ENCODE results near the gene METRN.
"Not testable (repeated sequence)": the region's sequence is repeated elsewhere in the genome, so short reads cannot be mapped to it uniquely, and the experiment has no call there.

The METRN gene

GRCh38 chr16:739560-740458 lies 24.9 kb downstream of the METRN start:
- H3K4me1 Mint-ChIP-seq: peaks cover 30% of the 10 kb centered on the region
- peaks cover 51% of the 10 kb centered on the region for H3K36me3 Mint-ChIP-seq
- DNase-seq (ENCODE audit: low spot score in 2 of 2) (no peak), ATAC-seq (no peak)
- peak overlapping the region; percentile 72 for H3K4me3 Mint-ChIP-seq
- peak overlapping the region; percentile 17 for H3K27ac Mint-ChIP-seq
- H3K9me3 Mint-ChIP-seq: no peaks in the 10 kb centered on the region

GRCh38 chr16:740459-740763 lies 25.5 kb downstream of the METRN start:
- H3K9me3 Mint-ChIP-seq: no peaks in the 10 kb centered on the region
- DNase-seq (ENCODE audit: low spot score in 2 of 2): peak in 1 of 2 donors; percentile 58
- peak overlapping the region; percentile 72 for H3K4me3 Mint-ChIP-seq
- peaks cover 25% of the 10 kb centered on the region for H3K4me1 Mint-ChIP-seq
- H3K27ac Mint-ChIP-seq: peak overlapping the region; percentile 17
- ATAC-seq: no peak
- peaks cover 45% of the 10 kb centered on the region for H3K36me3 Mint-ChIP-seq

GRCh38 chr16:740764-741505 lies 26.0 kb downstream of the METRN start, which contains the start of gene CIAO3:
Gene CIAO3 (minus strand): TSS chr16:740997. CDS start chr16:740985, 12 bp downstream.
- Mint-ChIP-seq H3K27ac (peak within 1 kb of the TSS; percentile 17), H3K4me3 (peak within 1 kb of the TSS; percentile 72), H3K36me3 (peaks cover 40% of the 10 kb centered on the region), H3K4me1 (peaks cover 20% of the 10 kb centered on the region), H3K9me3 (no peaks in the 10 kb centered on the region)
- DNase-seq (ENCODE audit: low spot score in 2 of 2) (peak; percentile 98 to 100), ATAC-seq (peak; percentile 80)

- peaks cover 13% of the 10 kb centered on the region for H3K4me1 Mint-ChIP-seq
- DNase-seq (ENCODE audit: low spot score in 2 of 2) (no peak), ATAC-seq (no peak)
- no peak overlapping the region for H3K27ac Mint-ChIP-seq
- peaks cover 28% of the 10 kb centered on the region for H3K36me3 Mint-ChIP-seq
- H3K9me3 Mint-ChIP-seq: no peaks in the 10 kb centered on the region
- peak overlapping the region; percentile 72 for H3K4me3 Mint-ChIP-seq
These were observed 27.2 kb downstream of the METRN start for GRCh38 chr16:741986-742629.

GRCh38 chr16:742894-743293 lies 28.0 kb downstream of the METRN start:
- not testable (repeated sequence) for ATAC-seq; H3K9me3 Mint-ChIP-seq; H3K27ac Mint-ChIP-seq; H3K4me3 Mint-ChIP-seq; DNase-seq (ENCODE audit: low spot score in 2 of 2)
- H3K36me3 Mint-ChIP-seq: peaks cover 21% of the 10 kb centered on the region
- H3K4me1 Mint-ChIP-seq: peaks cover 13% of the 10 kb centered on the region

- ATAC-seq (no peak), DNase-seq (ENCODE audit: low spot score in 2 of 2) (no peak)
- H3K4me3 Mint-ChIP-seq: no peak overlapping the region
- H3K4me1 Mint-ChIP-seq: peaks cover 13% of the 10 kb centered on the region
- peaks cover 10% of the 10 kb centered on the region for H3K36me3 Mint-ChIP-seq
- H3K27ac Mint-ChIP-seq: no peak overlapping the region
- H3K9me3 Mint-ChIP-seq: no peaks in the 10 kb centered on the region
These were observed 29.0 kb downstream of the METRN start for GRCh38 chr16:743794-744500.

- DNase-seq (ENCODE audit: low spot score in 2 of 2): no peak
These were observed 30.8 kb downstream of the METRN start for GRCh38 chr16:745739-746138.

GRCh38 chr16:746637-747036 lies 31.7 kb downstream of the METRN start:
- no peak for ATAC-seq
- Mint-ChIP-seq H3K27ac (no peak overlapping the region), H3K36me3 (no peaks in the 10 kb centered on the region), H3K4me1 (no peaks in the 10 kb centered on the region), H3K9me3 (no peaks in the 10 kb centered on the region), H3K4me3 (no peak overlapping the region)
- no peak for DNase-seq (ENCODE audit: low spot score in 2 of 2)

More at GRCh38 chr16:745739-746138, 30.8 kb downstream of the METRN start:
- Mint-ChIP-seq H3K4me1 (no peaks in the 10 kb centered on the region), H3K27ac (no peak overlapping the region), H3K36me3 (peaks cover 7% of the 10 kb centered on the region), H3K9me3 (no peaks in the 10 kb centered on the region), H3K4me3 (no peak overlapping the region)
- no peak for ATAC-seq

- no peak overlapping the region for H3K27ac Mint-ChIP-seq
- ATAC-seq (no peak), DNase-seq (ENCODE audit: low spot score in 2 of 2) (no peak)
- no peaks in the 10 kb centered on the region for H3K4me1 Mint-ChIP-seq
- no peaks in the 10 kb centered on the region for H3K36me3 Mint-ChIP-seq
- H3K4me3 Mint-ChIP-seq: no peak overlapping the region
- no peaks in the 10 kb centered on the region for H3K9me3 Mint-ChIP-seq
These were observed 33.2 kb downstream of the METRN start for GRCh38 chr16:747978-748746.

GRCh38 chr16:749010-749409 lies 34.1 kb downstream of the METRN start:
- H3K36me3 Mint-ChIP-seq: no peaks in the 10 kb centered on the region
- no peak overlapping the region for H3K4me3 Mint-ChIP-seq
- H3K4me1 Mint-ChIP-seq: no peaks in the 10 kb centered on the region
- H3K27ac Mint-ChIP-seq: no peak overlapping the region
- no peak for DNase-seq (ENCODE audit: low spot score in 2 of 2)
- no peaks in the 10 kb centered on the region for H3K9me3 Mint-ChIP-seq
- no peak for ATAC-seq

- no peak overlapping the region for H3K27ac Mint-ChIP-seq
These were observed 35.6 kb downstream of the METRN start for GRCh38 chr16:750485-750884.

GRCh38 chr16:751152-752006 lies 36.5 kb downstream of the METRN start:
- DNase-seq (ENCODE audit: low spot score in 2 of 2): no peak
- H3K27ac Mint-ChIP-seq: no peak overlapping the region
- H3K4me3 Mint-ChIP-seq: no peak overlapping the region
- H3K9me3 Mint-ChIP-seq: no peaks in the 10 kb centered on the region
- ATAC-seq: no peak
- no peaks in the 10 kb centered on the region for H3K36me3 Mint-ChIP-seq
- H3K4me1 Mint-ChIP-seq: no peaks in the 10 kb centered on the region

More at GRCh38 chr16:750485-750884, 35.6 kb downstream of the METRN start:
- DNase-seq (ENCODE audit: low spot score in 2 of 2) (no peak), ATAC-seq (no peak)
- H3K9me3 Mint-ChIP-seq: no peaks in the 10 kb centered on the region
- no peak overlapping the region for H3K4me3 Mint-ChIP-seq
- H3K36me3 Mint-ChIP-seq: no peaks in the 10 kb centered on the region
- H3K4me1 Mint-ChIP-seq: no peaks in the 10 kb centered on the region

- Mint-ChIP-seq H3K4me1 (no peaks in the 10 kb centered on the region), H3K27ac (no peak overlapping the region), H3K9me3 (no peaks in the 10 kb centered on the region), H3K4me3 (no peak overlapping the region), H3K36me3 (no peaks in the 10 kb centered on the region)
- no peak for ATAC-seq
- DNase-seq (ENCODE audit: low spot score in 2 of 2): no peak
These were observed 37.0 kb downstream of the METRN start for GRCh38 chr16:752007-752312.

- not testable (repeated sequence) for ATAC-seq; H3K27ac Mint-ChIP-seq; H3K36me3 Mint-ChIP-seq; DNase-seq (ENCODE audit: low spot score in 2 of 2); H3K9me3 Mint-ChIP-seq; H3K4me3 Mint-ChIP-seq; H3K4me1 Mint-ChIP-seq
These were observed 39.2 kb downstream of the METRN start for GRCh38 chr16:754121-754607.

Data from stimulated activated effector memory CD8-positive, alpha-beta T cell treated with anti-CD3 and anti-CD28 coated beads, Interleukin-12 subunit alpha, Interleukin-12 subunit beta, amount 100 ng/mL, for 72 hours (primary cell).